ENCODE measurements around the gene CHST12.

GRCh38 chr7:2379161-2379560, 24.2 kb upstream of the CHST12 start:
- TF ChIP-seq, protein P1, sequence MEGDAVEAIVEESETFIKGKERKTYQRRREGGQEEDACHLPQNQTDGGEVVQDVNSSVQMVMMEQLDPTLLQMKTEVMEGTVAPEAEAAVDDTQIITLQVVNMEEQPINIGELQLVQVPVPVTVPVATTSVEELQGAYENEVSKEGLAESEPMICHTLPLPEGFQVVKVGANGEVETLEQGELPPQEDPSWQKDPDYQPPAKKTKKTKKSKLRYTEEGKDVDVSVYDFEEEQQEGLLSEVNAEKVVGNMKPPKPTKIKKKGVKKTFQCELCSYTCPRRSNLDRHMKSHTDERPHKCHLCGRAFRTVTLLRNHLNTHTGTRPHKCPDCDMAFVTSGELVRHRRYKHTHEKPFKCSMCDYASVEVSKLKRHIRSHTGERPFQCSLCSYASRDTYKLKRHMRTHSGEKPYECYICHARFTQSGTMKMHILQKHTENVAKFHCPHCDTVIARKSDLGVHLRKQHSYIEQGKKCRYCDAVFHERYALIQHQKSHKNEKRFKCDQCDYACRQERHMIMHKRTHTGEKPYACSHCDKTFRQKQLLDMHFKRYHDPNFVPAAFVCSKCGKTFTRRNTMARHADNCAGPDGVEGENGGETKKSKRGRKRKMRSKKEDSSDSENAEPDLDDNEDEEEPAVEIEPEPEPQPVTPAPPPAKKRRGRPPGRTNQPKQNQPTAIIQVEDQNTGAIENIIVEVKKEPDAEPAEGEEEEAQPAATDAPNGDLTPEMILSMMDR (IDR thresholded peaks at IDR 0.05; ENCODE audit: low read depth, low read length), result no peak
- no peak for TF ChIP-seq POLR2A (IDR thresholded peaks at IDR 0.05; ENCODE audit: extremely low read depth, insufficient read length)
